Activated T-helper 1 cell treated with anti-CD3 and anti-CD28 coated beads, Interleukin-12 subunit alpha, Interleukin-12 subunit beta, Interleukin-2, Interleukin-4 antibody, amounts not matched to agents 30 ng/mL and 10 ng/mL and 1 ng/mL, durations not matched to agents 14 hours and 24 hours and 36 hours (primary cell): Measurements from ENCODE around the gene RASAL2. TPM values are rescaled to one million over a fixed set of nuclear protein-coding genes. Genes with fewer than 3 reads are reported as not detected.

ENCODE experiments used
- DNase-seq: peaks from one replicate; pipeline ENCODE4 v3.0.0; 2021; ENCODE audit warnings: low spot score
- H3K27ac Mint-ChIP-seq: one replicate; pipeline ENCODE4 v1.8.0; 2021; ENCODE audit warnings: mild to moderate bottlenecking, mixed read lengths
- H3K27me3 Mint-ChIP-seq: one replicate; pipeline ENCODE4 v1.8.0; 2022; ENCODE audit warnings: mild to moderate bottlenecking, moderate library complexity, mixed read lengths; ENCODE audit not compliant: insufficient read depth
- H3K36me3 Mint-ChIP-seq: one replicate; pipeline ENCODE4 v1.8.0; 2021; ENCODE audit warnings: low read depth, mixed read lengths
- H3K4me1 Mint-ChIP-seq: one replicate; pipeline ENCODE4 v1.8.0; 2021; ENCODE audit warnings: low read depth, mixed read lengths
- H3K4me3 Mint-ChIP-seq: one replicate; pipeline ENCODE4 v1.8.0; 2021; ENCODE audit warnings: mild to moderate bottlenecking, moderate library complexity, mixed read lengths
- H3K9me3 Mint-ChIP-seq: one replicate; pipeline ENCODE4 v1.8.0; 2021; ENCODE audit warnings: mixed read lengths
- intact Hi-C: fragments of 100-400 bp; cut with micrococcal nuclease; formaldehyde crosslinking; loops from one replicate; pipeline ENCODE4 v1.15.1; 2024
- total RNA-seq: library from RNA; stranded (reverse); gene quantifications from 2 replicates; pipeline ENCODE4 v1.2.3, GENCODE V29; 2022

Gene RASAL2
- total RNA-seq, 1 donor from 2014 or later: not detected

DNA sequence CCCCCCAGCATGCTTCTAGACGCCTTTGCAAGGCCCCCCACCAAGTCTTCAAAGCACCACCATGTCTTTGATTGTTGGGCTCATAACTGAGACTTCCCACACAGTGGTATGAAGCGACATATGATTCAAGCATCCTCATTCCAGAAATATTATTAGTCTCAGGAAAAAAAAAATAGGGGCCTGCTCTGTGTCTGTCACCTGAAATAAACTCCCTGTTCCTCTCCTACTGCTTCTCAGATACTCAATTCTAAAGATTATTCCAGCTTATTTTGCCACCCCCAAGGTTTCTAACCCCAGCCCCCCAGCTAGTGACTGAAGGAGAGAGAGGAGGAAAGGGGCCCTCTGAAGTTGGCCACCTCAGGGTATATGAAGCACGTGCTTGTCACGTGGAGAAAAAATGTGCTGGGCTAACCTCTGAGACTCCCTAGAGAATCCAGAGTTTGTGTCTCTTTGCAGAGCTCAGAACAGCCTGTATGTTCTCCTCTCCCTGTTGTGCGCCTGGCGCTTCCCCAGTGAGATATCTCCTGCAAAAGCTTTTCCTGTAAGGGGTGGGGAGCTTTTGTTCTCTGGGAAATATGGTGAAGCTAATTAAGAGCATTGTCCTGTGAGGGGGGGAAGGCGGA is 35.9 kb upstream of the RASAL2 start:
- Mint-ChIP-seq H3K9me3 (no peaks in the 10 kb centered on the region), H3K4me1 (no peaks in the 10 kb centered on the region), H3K4me3 (no peak overlapping the region), H3K27me3 (peaks cover 3% of the 10 kb centered on the region), H3K27ac (no peak overlapping the region), H3K36me3 (no peaks in the 10 kb centered on the region)
- DNase-seq: no peak
- intact Hi-C loops: no loop called here

DNA sequence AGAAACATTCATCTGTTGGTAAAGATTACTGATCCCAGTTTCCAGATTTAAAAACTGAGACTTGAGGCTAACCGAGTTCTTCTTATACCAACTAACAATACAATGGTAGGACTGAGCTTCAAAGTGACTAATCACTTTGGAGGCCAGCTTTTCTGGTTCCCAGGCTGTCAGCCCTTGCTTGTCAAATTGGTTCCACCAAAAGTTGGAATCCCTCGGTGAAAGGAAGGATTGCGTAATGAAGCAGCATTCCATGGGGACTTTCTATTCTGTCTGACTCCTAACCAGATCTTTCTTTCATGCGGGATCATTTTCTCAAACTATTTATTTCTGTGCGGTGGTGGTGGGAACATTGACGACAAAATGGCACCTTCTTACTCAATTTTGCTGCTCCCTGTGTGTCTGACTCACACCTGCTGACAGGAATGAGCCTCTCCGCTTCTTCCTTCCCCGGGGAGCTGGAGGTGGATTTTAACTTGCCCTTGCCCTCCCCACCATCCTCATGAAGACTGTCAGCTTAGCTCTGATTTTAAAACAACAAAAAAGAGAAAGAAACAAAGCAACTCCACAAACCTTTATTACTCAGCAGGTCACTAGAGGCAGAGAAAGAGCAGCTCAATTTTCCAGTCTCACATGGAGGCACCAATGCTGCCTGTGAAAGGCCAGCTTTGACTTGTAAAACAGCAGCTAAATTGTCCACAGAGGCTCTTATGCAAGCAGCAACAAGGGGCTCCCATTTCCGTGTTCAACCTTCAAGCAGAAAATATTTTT is 32.9 kb upstream of the RASAL2 start:
- Mint-ChIP-seq H3K9me3 (no peaks in the 10 kb centered on the region), H3K4me3 (no peak overlapping the region), H3K27ac (no peak overlapping the region), H3K4me1 (no peaks in the 10 kb centered on the region), H3K36me3 (no peaks in the 10 kb centered on the region), H3K27me3 (no peaks in the 10 kb centered on the region)
- no peak for DNase-seq
- intact Hi-C loops: no loop called here

DNA sequence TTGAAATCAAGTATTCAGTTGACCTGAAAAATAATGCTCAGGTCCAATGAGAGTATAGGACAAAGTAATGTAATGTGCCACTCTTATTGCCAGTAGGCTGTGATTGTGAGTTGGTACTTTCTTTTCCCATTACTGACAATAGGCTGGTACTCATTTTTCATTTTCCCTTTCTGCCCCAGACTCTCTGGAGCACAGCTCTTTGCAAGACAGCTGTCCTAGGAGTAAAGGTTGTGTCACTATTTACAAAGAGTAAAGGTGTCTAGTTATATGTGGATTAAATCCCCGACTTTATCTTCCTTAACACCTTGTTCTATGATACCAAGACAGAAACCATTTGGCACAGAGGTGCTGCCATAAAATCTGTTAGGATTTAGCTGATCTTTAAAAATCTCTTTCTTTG is 32.3 kb upstream of the RASAL2 start:
- Mint-ChIP-seq H3K36me3 (no peaks in the 10 kb centered on the region), H3K4me3 (no peak overlapping the region), H3K9me3 (no peaks in the 10 kb centered on the region), H3K27me3 (no peaks in the 10 kb centered on the region), H3K4me1 (no peaks in the 10 kb centered on the region), H3K27ac (no peak overlapping the region)
- intact Hi-C loops: no loop called here
- DNase-seq: no peak

DNA sequence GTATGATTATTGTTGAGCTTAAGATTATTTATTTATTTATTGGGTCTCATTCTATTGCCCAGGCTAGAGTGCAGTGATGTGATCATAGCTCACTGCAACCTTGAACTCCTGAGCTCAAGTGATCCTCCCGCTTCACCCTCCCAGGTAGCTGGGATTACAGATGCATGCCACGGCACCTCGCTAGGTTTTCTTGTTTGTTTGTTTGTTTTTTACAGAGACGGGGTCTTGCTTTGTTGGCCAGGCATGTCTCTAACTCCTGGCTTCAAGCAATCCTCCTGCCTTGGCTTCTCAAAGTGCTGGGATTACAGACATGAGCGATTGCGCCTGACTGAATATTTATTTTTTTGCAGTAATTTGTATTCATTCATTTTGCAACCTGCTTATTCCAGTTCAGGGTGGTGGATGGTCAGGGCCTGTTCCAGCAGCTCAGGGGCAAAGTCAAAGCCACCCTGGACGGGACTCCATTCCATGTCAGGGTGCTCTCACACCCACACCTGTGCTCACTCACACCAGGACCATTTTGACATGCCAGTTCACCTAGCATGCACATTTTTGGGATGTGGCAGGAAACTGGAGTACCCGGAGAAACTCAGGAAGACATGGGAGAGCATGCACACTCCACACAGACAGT is 29.6 kb upstream of the RASAL2 start:
- Mint-ChIP-seq H3K36me3 (no peaks in the 10 kb centered on the region), H3K4me1 (no peaks in the 10 kb centered on the region)

DNA sequence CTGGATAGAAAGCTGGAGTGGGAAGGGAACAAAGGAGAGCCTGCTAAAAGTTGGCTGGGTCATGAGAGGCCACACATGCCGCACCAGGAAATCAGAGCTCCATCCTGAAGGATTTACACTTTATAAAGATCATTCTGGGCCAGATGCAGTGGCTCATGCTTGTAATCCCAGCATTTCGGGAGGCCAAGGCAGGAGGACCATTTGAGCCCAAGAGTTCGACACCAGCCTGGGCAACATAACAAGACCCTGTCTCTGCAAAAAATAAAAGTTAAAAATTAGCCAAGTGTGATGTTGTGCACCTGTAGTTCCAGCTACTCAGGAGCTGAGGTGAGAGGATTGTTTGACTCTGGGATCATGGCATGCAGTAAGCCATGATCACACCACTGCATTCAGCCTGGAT is 28.7 kb upstream of the RASAL2 start:
- H3K4me3 Mint-ChIP-seq: no peak overlapping the region
- H3K36me3 Mint-ChIP-seq: no peaks in the 10 kb centered on the region
- intact Hi-C loops: no loop called here

More for the DNA sequence above, 29.6 kb upstream of the RASAL2 start:
- Mint-ChIP-seq H3K27me3 (no peaks in the 10 kb centered on the region), H3K4me3 (no peak overlapping the region), H3K27ac (no peak overlapping the region), H3K9me3 (no peaks in the 10 kb centered on the region)
- no peak for DNase-seq
- intact Hi-C loops: no loop called here

DNA sequence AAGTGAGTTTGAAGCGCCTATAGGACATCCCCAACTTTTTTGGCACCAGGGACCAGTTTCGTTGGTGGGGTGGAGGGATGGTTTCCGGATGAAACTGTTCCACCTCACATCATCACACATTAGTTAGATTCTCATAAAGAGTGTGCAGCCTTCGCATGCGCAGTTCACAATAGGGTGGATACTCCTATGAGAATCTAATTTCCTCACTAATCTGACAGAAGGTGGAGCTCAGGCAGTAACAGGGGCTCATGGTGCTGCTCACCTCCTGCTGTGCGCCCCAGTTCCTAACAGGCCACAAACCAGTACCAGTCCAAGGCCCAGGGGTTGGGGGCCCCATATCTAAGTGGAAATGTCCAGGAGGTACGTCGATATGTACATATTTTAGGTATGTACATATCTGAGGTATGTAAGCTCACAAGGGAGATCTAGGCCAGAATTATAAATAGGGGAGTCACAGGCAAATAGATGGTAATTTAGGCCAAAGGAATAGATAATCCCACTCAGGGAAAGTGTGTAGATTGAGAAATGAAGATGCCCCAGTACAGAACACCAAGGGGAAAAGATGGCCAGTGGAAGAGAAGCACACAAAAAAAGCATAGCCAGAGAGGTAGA is 27.5 kb upstream of the RASAL2 start:
- Mint-ChIP-seq H3K4me1 (no peaks in the 10 kb centered on the region), H3K27me3 (no peaks in the 10 kb centered on the region), H3K4me3 (no peak overlapping the region), H3K36me3 (no peaks in the 10 kb centered on the region), H3K27ac (no peak overlapping the region), H3K9me3 (no peaks in the 10 kb centered on the region)
- DNase-seq: no peak
- intact Hi-C loops: no loop called here

More for the DNA sequence above, 28.7 kb upstream of the RASAL2 start:
- Mint-ChIP-seq H3K27me3 (no peaks in the 10 kb centered on the region), H3K27ac (no peak overlapping the region), H3K9me3 (no peaks in the 10 kb centered on the region), H3K4me1 (no peaks in the 10 kb centered on the region)
- no peak for DNase-seq

DNA sequence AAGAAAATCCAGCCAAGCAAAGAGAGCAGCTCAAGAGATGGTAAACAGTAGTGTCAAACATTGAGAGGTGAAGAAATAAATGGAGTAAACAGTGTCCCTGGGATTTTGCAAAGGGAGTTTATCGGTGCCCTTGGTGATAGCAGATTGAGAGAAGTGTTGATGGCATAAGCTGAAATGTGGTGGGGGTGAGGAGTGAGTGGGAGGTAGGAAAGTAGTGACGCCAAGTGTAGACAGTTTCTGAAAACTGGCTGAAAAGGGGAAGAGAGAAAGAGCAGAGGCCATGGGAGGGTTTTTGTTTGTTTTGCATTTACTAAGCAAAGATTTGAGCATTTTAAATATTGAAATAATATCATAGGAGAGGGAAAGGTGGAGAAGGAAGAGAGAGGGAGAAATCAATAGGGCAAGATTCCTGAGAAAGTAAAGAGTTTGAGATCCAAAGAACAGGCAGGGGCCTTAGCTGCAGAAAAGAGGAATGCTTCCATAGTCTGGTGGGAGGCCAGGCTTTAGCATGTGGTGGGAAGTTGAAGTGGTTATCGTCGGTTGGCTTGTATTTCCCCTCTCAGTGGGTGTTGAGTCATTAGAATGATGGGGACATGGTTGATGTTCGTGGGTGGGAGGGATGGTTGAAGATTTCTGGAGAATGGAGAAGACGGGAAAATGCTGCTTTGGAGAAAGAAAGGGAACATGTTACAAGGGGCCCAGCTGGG is 26.8 kb upstream of the RASAL2 start:
- Mint-ChIP-seq H3K9me3 (no peaks in the 10 kb centered on the region), H3K4me3 (no peak overlapping the region), H3K27ac (no peak overlapping the region), H3K4me1 (no peaks in the 10 kb centered on the region), H3K27me3 (no peaks in the 10 kb centered on the region), H3K36me3 (no peaks in the 10 kb centered on the region)
- intact Hi-C loops: no loop called here
- DNase-seq: no peak

DNA sequence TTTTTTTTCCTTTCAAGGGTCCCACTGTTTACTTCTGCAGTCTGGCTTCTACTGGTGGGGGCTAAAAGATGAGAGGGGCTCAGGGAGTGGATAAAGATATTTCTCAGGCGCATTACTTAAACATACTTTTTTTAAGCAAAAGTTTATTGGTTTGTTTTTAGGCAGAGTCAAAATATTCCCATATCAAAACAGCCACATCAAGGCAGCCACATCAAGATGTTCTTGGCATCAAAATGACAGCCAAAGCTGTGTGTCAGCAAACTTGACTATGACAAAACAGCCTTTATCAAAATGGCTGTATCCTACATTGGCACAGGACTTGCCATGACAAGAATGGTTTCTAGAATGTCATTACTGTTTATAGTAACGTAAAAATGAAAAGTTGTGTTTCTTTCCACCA is 22.1 kb upstream of the RASAL2 start:
- intact Hi-C loops: no loop called here
- no peak for DNase-seq
- H3K27me3 Mint-ChIP-seq: peaks cover 2% of the 10 kb centered on the region
- no peaks in the 10 kb centered on the region for H3K4me1 Mint-ChIP-seq
- no peaks in the 10 kb centered on the region for H3K36me3 Mint-ChIP-seq
- no peak overlapping the region for H3K4me3 Mint-ChIP-seq
- no peaks in the 10 kb centered on the region for H3K9me3 Mint-ChIP-seq
- no peak overlapping the region for H3K27ac Mint-ChIP-seq

DNA sequence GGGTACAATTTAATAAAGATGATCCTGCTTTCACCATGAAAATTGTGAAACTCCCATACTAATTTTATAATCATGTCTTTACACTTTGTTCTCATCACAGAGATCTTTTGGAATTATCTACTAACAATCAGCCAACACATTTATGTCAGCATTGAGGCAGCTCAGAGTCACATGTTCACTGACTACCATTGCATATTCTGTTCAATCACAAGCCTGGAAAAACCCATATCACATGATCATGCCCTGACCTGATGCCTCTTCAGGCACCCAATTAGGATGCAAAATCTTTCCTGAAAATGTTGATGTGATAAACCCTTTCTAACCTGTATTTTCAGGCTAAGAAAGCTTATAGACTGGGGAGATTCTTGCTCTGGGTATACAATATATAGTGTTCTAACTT is 21.6 kb upstream of the RASAL2 start:
- Mint-ChIP-seq H3K4me3 (no peak overlapping the region), H3K27ac (no peak overlapping the region), H3K4me1 (no peaks in the 10 kb centered on the region), H3K36me3 (no peaks in the 10 kb centered on the region), H3K9me3 (no peaks in the 10 kb centered on the region), H3K27me3 (peaks cover 2% of the 10 kb centered on the region)
- intact Hi-C loops: no loop called here
- DNase-seq: no peak

DNA sequence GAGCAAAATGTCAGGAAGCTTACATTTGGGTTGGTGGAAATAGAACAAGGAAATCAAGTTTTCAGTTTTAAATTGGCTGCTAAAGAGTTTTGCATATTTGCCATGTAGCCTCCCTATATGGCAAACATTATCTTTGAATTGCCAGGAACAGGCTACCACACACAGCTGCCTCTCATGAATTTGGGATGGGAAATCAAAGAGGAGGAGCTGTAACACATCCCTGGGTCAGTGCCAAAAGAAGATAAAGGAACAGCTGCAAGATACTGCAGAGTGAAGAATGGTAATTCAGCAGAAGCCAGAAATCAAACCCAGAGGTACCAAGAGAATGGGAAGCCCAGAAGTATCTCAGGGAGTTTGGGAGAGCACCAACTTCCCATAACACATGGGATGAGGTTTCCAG is 18.6 kb upstream of the RASAL2 start:
- H3K36me3 Mint-ChIP-seq: no peaks in the 10 kb centered on the region
- H3K27ac Mint-ChIP-seq: no peak overlapping the region
- H3K27me3 Mint-ChIP-seq: peaks cover 2% of the 10 kb centered on the region
- H3K9me3 Mint-ChIP-seq: no peaks in the 10 kb centered on the region
- intact Hi-C loops: no loop called here
- DNase-seq: no peak
- H3K4me3 Mint-ChIP-seq: no peak overlapping the region
- no peaks in the 10 kb centered on the region for H3K4me1 Mint-ChIP-seq

DNA sequence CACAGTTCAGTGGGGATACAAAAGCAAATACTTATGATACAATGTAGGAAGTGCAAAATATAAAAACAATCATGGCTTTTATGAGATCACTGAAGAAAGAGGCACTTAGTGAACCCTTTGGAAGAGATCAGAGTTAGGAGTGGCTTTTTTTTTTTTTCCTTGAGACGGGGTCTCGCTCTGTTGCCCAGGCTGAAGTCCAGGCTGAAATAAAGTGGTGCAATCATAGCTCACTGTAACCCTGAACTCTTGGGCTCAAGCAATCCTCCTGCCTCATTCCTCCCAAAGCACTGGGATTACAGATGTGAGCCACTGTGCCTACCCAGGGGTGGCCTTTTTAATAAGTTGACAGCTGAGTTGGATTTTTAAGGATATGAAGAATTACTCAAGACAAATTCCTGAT is 17.3 kb upstream of the RASAL2 start:
- Mint-ChIP-seq H3K9me3 (no peaks in the 10 kb centered on the region), H3K27ac (no peak overlapping the region), H3K4me1 (no peaks in the 10 kb centered on the region), H3K27me3 (peaks cover 2% of the 10 kb centered on the region), H3K36me3 (no peaks in the 10 kb centered on the region), H3K4me3 (no peak overlapping the region)
- no peak for DNase-seq
- intact Hi-C loops: no loop called here

DNA sequence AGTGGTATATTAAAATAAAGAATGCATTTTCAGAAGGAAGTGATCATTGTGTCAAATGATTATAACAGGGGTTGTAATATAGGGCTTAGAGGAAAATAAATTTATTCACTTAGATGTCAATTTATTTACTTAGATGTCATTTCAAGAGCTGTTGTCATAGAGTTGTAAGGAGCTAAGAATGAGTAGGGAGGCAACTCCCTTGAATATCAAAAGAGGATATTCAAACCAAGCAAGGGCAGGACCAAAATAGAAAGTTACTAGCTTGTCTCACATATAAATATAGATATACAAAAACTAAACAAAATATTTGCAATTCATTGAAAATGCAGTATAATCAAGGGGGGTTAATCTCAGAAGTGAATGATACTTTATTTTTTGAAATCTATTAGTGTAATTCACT is 16.0 kb upstream of the RASAL2 start:
- H3K27ac Mint-ChIP-seq: no peak overlapping the region
- H3K4me1 Mint-ChIP-seq: no peaks in the 10 kb centered on the region
- H3K27me3 Mint-ChIP-seq: peaks cover 2% of the 10 kb centered on the region
- no peak for DNase-seq
- H3K4me3 Mint-ChIP-seq: no peak overlapping the region
- intact Hi-C loops: no loop called here
- H3K36me3 Mint-ChIP-seq: no peaks in the 10 kb centered on the region
- H3K9me3 Mint-ChIP-seq: no peaks in the 10 kb centered on the region

DNA sequence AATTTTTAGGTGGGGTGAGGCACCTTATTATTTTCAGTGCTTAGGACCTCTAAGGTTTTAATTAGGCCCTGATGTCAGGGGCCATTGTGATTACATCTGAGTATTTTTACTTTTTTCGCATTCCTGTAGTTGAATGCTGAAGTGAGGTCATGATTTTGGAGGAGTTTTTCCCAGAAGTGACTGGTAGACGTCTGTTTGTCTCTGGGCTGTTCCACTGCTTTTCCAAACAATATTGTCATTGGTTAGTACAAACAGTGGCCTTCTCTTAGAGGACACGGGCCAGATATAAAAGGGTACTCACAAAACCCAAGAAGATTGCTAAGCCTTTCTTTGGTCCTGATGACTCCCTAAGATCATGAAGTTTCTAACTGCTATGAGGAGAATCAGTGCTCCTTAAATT is 7.6 kb upstream of the RASAL2 start:
- intact Hi-C loops: no loop called here
- DNase-seq: no peak
- H3K4me1 Mint-ChIP-seq: no peaks in the 10 kb centered on the region

More for the DNA sequence above, 7.6 kb upstream of the RASAL2 start:
- Mint-ChIP-seq H3K27ac (no peak overlapping the region), H3K4me3 (no peak overlapping the region), H3K36me3 (no peaks in the 10 kb centered on the region), H3K9me3 (no peaks in the 10 kb centered on the region), H3K27me3 (no peaks in the 10 kb centered on the region)
